ENCODE data around the gene PIGQ.

DNA sequence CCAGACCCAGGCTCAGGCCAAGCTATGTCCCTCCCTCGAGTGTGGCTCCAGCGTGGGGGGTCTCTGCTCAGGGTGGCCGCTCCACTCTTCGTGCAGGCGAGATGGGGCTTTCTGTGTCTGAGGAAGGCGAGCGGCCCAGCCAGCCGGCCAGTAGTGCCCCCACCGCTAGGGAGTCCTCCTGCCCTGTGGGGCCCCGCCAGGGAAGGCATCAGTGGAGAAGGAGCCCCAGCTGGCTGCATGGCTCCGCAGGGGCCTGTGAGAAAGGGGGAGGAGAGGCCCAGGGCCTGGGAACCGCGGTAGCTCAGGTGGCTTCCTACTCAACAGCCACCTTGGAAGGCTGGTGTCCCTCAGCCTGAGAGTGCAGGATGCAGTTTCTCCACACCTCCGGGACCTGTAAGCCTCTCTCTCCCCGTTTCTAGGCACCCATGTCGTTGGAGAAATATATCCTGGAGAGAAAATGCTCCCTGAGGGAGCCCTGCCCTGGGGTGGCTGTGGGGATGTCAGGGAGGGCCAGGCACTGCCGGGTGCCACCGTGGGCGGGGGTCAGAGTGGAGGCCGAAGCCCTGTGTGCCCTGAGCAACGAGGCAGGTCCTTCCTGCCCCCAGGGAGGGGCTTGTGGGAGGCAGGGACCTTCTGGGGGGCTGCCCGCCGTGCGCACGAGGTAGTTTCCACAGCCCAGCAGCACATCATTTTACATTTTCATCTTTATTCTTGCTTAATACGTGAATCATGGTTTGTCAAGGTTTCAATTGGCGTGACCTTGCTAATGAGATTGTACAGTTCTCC lies 3.3 kb downstream of the PIGQ start:
- no peak for TF ChIP-seq POLR2A (IDR thresholded peaks at IDR 0.05)
- TF ChIP-seq, protein P1, sequence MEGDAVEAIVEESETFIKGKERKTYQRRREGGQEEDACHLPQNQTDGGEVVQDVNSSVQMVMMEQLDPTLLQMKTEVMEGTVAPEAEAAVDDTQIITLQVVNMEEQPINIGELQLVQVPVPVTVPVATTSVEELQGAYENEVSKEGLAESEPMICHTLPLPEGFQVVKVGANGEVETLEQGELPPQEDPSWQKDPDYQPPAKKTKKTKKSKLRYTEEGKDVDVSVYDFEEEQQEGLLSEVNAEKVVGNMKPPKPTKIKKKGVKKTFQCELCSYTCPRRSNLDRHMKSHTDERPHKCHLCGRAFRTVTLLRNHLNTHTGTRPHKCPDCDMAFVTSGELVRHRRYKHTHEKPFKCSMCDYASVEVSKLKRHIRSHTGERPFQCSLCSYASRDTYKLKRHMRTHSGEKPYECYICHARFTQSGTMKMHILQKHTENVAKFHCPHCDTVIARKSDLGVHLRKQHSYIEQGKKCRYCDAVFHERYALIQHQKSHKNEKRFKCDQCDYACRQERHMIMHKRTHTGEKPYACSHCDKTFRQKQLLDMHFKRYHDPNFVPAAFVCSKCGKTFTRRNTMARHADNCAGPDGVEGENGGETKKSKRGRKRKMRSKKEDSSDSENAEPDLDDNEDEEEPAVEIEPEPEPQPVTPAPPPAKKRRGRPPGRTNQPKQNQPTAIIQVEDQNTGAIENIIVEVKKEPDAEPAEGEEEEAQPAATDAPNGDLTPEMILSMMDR (IDR thresholded peaks at IDR 0.05) = no peak
- no peak for TF ChIP-seq EP300 (IDR thresholded peaks at IDR 0.05)

Measured in ovary (tissue), 3 donors.